HG03097 (cell line): ENCODE measurements around the gene POLE2.
"Not testable (repeated sequence)": the region's sequence is repeated elsewhere in the genome, so short reads cannot be mapped to it uniquely, and the experiment has no call there.

ENCODE experiments used
- ATAC-seq: cut with Tn5 transposase; IDR thresholded peaks from one replicate; pipeline ENCODE4 v1.9.1; 2021; ENCODE audit not compliant: unreplicated experiment, low FRiP score

POLE2 gene

DNA sequence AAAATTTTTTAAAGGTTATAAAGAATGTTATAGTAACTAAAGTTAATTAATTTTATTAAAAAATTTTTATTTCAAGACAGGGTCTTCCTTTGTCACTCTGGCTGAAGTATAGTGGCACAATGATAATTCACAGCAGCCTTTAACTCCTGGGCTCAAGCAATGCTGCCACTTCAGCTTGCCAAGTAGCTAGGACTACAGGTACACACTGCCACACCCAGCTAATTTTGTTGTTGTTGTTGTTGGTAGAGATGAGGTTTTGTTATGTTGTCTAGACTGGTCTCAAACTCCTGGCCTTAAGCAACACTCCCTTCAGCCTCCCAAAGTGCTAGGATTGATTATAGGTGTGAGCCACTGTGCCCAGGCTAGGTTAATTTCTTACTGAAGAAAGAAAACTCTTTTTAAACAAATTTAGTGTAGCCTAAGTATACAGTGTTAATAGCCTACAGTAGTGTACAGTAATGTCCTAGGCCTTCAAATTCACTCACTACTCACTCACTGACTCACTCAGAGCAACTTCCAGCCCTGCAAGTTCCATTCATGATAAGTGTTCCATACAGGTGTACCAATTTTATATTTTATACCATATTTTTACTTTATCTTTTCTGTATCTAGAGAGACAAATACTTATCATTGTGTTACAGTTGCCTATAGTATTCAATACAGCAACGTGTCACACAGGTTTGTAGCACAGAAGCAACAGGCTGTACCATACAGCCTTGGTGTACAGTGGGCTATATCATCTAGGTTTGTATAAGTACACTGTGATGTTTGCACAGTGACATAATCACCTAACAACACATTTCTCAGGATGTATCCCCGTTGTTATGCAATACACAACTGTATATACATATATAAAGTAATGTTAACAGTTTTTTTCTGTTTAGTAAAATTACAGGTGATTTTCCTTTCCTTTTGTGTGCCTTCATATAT lies 28.2 kb downstream of the POLE2 start:
- ATAC-seq = no peak

DNA sequence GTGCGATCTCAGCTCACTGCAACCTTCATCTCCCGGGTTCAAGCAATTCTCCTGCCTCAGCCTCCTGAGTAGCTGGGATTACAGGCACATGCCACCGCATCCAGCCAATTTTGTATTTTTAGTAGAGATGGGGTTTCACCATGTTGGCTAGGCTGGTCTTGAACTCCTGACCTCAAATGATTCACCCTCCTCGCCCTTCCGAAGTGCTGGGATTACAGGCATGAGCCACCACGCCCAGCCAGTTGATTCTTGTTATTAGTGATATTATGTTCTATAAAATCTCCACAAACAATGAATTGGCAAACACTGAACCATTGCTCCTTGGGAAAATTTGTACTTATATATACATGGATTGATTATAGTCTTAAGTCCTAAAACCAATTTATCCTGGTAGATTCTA lies 30.5 kb downstream of the POLE2 start:
- ATAC-seq = not testable (repeated sequence)

DNA sequence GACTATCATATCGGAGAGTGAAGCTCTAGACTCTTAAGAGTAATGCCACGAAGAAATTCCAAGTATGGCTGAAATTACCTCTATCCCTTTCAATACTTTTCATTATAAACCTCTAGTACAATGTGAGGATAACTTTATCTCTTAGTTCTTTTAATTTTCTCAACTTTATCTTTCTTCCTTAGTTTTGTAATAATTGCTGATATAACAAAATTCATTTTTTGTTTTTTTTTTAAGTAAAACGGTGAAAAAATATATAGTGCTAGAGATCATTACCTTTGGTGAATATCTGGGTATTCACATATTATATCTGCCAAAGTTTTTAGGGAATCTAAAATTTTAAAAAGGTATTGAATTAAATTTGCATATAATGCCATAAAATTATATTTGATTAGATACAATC lies 33.5 kb downstream of the POLE2 start:
- no peak for ATAC-seq

DNA sequence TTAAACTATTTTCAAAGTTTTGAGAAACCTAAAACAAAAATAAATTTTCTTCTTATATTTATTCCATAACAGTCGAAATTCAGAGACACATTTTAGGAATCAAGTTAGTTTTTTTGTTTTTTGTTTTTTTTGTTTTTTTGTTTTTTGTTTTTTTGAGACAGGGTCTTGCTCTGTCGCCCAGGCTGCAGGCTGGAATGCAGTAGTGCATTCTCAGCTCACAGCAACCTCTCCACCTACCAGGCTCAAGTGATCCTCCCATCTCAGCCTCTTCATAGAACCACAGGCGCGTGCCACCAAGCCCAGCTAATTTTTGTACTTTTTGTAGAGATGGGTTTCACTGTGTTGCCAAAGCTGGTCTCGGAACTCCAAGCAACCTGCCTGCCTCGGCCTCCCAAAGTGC lies 34.5 kb downstream of the POLE2 start:
- ATAC-seq = no peak

DNA sequence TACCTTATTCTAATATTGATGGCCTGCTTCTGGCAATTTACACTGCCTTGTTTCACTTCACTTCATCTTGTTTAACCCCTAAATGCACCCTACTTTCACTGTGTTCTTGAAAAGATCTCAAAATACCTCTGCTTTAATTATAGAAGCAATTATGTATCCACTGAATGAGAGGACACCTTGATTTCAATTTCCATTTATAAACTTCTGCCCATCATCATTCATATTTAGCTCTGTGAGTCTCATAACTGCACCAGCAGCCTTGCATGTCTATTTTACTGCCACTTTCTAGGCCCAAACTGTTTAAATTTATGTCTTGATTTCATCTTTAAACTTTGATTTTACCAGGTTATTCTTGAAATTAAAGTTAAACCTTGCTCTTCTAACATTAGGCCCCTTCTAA lies 45.9 kb downstream of the POLE2 start:
- ATAC-seq = no peak

DNA sequence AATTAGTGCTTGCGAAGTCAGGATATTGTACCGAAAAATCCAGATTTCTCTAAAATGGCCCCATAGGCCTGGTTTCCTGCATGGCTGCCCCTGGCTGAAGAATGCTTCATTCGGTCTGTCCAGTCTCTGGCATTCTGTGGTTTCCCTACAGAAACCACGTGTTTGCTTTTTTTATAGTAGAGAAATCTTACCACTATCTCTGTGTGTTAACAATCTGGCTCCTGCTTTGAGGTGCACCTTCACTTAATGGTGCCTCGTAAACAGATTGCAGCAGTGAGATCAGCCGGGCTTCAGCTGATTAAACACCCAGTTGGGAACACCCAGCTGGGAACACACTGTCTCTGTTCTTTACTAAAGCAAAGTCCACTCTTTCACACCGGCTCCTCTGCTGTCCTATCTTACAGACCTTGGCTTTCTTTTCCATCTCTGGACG lies 46.3 kb downstream of the POLE2 start:
- ATAC-seq = no peak

DNA sequence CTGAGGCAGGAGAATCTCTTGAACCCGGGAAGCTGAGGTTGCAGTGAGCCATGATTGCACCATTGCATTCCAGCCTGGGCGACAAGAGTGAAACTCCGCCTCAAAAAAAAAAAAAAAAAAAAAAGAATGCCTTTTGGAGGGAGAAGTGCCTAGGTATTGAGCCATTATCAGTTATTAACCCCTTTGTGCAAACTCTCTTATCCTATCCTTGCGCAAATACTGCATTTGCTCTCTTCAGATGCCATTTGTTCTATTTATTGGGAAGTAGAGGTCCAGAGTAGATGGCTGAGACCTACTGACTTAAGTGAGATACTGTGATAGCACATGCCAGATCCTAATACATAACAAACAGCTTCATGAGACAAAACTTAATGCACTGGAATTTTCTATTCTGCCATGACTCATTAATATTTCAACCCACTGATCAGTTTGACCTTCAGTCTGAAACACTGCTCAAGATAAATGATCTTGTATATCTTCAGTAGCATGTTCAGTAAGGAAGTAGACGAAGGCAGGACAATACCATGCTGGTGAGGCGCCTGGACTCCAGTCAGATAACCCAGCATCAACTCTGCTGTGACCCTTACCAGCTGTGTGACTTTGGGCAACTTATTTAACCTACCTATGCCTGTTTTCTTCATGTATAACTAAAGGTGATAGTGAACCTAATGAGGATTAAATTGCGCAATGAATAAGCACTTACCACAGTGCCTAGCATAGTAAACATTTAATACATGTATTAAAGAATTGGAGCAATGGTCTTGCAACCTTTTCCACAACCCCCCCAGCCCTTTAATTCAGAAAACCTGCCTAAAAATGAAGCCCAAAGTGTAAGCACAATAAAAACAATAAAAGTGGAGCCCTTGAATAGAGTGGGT lies 47.2 kb downstream of the POLE2 start:
- ATAC-seq = no peak

DNA sequence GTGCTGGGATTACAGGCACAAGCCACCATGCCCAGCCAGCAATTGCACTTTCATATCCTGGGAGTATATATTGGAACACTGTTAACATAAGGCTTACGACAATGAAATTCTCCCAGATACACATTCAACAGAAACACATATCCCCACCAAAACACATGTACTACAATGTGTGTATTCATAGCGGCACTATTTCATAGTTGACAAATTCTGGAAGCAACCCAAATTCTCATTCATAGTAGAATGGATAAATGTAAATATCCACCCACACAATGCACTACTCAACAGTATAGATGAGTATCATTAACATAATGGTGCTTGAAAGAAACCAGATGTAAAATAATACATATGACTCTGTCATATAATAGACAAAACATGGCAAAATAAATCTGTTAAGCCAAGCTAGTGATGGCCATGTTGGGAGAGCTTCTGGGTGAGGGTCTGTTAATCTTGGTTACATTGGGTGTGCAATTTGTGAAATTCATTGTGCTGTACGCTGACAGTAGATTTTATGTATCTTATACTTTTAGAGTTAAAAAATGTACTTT lies 50.4 kb downstream of the POLE2 start:
- ATAC-seq = no peak

DNA sequence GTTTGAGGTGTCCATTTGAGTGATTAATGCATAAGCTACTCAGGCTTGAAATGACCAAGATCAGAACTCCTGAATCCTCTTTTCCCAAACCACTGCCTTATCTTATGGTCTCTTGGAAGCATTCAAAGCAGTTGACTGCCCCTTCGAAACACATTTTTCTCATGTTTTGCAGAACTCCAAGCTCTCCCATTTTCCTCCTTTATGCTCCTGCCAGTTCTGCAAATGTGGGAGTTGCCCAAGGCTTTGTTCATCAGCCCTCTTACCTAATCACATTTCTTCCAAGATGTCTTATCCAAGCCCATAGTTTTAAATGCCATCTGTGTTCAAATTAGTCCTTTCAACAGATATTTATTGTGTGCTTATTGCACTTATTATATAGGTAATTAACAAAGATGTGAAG lies 51.1 kb downstream of the POLE2 start:
- ATAC-seq = no peak

DNA sequence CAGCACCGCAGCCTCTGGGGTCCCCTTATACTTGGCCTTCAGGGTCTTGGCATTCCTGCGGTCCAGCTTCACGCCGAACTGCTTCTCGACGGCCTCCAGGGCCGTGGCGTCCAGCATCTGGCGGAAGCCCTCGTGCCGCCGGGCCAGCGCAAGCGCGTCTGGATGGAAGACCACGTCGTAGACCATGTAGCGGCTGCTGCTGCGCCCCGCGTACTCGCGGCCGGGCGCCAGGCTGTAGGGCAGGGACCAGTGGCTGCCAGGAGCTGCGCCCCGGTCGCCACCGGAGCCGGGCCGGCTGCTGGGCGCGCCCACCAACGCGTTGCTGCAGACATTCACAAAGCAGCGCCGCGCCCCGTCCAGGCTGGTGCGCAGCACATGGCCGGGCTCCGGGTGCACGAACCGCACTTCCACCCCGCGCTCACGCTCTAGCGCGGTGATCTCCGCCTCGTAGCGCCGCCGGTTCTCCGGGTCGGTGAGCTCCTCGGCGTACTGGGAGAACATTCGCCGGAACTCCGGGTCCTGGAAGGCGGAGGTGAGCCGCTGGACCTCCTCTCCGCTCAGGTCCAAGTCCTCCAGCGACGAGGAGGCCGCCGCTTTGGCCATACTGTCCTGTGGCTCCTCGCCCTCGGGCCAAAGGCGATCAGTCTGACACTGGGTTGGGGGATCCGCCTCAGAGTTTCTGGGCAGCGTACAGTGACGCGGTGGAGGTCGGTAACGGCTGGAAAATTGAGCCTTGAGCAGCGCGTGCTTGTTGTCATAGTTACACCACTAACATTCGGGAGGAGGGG lies 53.3 kb downstream of the POLE2 start, which contains the start of gene DNAAF2:
Gene DNAAF2 (minus strand): TSS at position 698 of the 788 bp plus-strand sequence. CDS start 95 bp downstream, at position 603.
- ATAC-seq = peak; percentile 28

DNA sequence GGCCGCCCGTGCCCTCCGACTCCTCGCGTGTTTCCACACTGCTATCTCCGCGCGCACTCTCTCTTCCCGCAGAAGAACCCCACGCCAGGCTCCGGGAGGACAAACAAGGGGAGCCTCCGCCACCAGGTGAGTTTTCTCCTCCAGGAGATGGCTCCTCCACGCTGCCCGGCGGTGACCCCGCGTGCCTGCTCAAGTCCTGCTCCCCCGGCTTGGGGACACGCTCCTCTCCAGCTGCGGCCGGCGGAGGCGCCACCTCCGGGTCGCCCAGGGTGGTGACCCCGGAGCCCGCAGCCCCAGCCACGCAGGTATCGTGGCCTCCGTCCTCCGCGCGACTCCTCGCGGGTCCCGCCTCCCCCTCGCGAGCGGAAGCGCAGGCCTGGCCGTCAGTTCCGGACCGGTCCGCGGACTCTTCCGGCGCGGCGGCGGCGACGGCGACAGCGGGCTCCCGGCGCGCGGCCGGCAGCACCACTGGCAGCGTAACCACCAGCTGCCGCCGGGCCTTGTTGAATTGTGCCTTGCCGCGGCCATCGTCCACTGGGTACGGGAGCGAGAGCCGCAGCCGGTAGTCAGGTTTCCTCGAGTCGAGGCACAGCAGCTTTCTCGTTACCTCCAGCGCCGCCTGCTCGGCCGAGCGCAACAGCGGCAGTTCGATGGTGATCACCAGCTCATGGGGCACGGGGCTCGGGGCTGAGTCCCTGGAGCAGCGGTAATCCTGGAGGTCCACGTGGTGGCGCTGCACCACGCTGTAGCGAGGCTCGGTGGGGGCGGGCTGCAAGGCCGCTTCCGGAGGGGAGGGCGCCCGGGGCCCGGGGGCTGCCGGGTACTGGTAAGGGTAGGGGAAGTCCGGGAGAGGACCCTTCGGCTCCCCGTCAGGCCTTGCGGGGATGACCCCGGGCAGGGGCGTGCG lies 54.1 kb downstream of the POLE2 start:
- peak; percentile 79 for ATAC-seq

DNA sequence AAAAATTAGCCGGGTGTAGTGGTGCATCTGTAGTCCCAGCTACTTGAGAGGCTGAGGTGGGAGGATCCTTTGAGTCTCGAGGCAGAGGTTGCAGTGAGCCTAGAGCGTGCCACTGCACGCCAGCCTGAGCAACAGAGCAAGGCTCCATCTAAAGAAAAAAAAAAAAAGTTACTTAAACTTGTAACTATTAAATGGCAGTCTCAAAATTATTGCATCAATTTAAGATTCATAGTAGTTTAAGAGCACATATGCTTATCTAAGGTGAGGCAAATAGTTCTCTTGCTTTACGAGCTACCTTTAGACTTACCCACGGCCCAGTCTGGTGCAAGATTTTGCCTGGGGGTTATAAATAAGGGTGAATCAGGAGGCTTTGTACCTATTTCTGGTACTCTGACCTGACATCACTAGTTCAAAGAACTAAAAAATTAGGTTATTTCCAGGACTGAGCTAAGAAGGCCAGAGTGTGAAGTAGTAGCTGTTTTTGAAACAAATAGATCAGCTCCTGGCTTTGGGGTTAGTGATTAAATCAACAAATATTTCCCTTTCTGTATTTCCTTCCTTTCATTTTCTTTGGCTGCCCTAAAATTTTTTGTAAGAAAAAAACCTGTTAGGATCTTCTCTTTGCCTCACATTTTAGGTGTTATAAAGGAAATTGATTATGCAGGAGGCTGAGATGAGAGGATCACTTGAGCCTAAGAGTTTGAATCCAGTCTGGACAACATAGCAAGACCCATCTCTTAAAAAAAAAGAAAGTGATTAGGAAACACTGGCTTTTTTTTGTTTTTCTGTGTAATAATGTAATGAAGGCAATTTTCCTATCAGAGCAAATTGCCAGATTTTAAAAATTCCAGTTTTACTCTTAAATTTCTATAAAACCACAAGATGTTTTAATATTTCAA lies 63.8 kb downstream of the POLE2 start:
- no peak for ATAC-seq

DNA sequence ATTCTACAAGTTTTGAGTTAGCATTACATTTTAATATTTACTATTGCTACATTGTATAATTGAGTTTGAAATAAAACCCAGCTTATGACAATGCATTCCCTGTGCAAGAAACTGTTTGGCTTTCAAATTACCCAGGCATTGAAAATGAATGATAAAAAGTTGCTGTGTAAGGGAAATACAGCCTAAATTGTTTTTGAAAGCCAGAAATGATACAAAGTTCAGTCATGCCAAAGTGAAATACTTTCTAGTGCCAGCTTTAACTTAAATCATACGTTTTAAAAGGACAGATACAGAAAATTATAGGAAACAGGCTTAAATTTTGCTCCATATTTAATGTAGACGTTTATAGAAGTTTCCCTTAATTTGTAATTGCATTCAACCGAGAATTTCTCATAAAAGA lies 64.6 kb downstream of the POLE2 start:
- ATAC-seq = no peak

DNA sequence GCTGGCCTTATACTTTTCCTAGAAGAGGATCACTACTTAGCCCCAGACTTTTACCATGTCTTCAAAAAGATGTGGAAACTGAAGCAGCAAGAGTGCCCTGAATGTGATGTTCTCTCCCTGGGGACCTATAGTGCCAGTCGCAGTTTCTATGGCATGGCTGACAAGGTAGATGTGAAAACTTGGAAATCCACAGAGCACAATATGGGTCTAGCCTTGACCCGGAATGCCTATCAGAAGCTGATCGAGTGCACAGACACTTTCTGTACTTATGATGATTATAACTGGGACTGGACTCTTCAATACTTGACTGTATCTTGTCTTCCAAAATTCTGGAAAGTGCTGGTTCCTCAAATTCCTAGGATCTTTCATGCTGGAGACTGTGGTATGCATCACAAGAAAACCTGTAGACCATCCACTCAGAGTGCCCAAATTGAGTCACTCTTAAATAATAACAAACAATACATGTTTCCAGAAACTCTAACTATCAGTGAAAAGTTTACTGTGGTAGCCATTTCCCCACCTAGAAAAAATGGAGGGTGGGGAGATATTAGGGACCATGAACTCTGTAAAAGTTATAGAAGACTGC lies 65.9 kb downstream of the POLE2 start:
- ATAC-seq = no peak

DNA sequence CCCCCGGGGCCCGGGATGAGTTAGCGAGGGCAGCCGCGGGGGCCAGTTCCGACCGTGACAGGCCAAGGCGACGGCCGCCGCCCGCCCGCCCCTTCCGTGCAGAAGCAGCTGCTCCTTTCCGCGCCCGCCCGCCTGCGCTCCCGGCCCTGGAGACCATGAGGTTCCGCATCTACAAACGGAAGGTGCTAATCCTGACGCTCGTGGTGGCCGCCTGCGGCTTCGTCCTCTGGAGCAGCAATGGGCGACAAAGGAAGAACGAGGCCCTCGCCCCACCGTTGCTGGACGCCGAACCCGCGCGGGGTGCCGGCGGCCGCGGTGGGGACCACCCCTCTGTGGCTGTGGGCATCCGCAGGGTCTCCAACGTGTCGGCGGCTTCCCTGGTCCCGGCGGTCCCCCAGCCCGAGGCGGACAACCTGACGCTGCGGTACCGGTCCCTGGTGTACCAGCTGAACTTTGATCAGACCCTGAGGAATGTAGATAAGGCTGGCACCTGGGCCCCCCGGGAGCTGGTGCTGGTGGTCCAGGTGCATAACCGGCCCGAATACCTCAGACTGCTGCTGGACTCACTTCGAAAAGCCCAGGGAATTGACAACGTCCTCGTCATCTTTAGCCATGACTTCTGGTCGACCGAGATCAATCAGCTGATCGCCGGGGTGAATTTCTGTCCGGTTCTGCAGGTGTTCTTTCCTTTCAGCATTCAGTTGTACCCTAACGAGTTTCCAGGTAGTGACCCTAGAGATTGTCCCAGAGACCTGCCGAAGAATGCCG lies 66.7 kb downstream of the POLE2 start:
- ATAC-seq = peak; percentile 22

DNA sequence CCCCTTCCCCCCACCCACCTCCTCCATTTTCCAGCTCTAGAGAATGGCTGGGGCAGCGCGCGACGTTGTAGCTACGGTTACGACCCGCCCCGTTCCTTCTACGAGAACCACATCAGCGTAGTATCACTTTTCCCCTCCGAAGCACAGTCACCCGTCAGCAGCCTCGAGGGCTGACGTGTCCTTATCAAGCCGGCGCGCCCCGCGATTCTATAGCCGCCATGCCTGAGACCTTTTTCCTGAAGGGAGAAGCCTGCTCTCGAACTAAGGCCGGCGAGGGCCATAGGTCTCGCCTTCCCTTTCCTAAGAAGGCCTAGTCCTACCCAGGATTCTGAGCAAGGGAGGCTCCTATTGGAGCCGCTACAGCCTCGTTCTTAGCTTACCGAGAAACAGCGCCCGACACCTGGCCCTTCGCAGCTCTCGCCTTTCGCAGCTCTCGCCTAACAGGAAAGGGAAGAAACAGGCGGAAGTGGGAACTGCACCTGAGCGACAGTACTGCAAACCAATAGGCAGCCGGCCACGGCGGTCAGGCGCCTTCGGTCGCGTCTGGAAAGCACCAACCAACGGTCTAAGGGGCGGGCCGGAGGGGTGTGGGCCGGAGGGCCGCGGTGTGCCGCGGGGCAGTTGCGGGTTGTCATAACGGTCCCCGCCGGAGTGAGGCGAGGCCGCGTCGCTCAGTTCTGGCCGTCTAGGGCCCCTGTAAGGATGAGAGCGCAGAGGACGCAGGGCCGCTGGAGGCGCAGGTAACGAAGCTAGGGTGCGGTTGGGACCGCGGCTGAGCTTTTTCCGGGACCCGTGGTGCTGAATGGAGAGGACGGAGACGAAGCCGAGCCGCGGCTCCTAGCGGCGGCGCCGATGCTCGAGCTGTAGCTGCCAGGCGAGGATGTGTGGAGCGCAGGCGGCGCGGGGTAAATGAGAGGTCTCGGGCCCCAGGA lies 67.6 kb downstream of the POLE2 start, which contains the start of the genes MGAT2 and RPL36AL:
Gene MGAT2 (plus strand): TSS at position 618 of the 932 bp plus-strand sequence. CDS start 470 bp downstream, outside the sequence.
Gene RPL36AL (minus strand): TSS at position 445 of the 932 bp plus-strand sequence. CDS start 1,522 bp downstream, outside the sequence.
- peak; percentile 94 for ATAC-seq
